ENCODE measurements around the gene TRIO.

TRIO gene

GRCh38 chr5:14156650-14157492 lies 13.7 kb downstream of the TRIO start:
- Histone ChIP-seq H3K9ac (ENCODE audit: low read depth, low read length) (no peak overlapping the region), H4K20me1 (ENCODE audit: insufficient read depth, low read length) (peaks cover 2% of the 10 kb centered on the region; the same call in 1 of the 2 replicates), H2AFZ (ENCODE audit: low read depth, low read length) (no peak overlapping the region), H3K27ac (ENCODE audit: low read length) (no peak overlapping the region), H3K4me2 (ENCODE audit: insufficient read depth, low read length) (no peak overlapping the region), H3K4me1 (ENCODE audit: insufficient read depth, low read length) (no peaks in the 10 kb centered on the region), H3K4me3 (ENCODE audit: low read depth in 1 of 2, low read length in 2 of 2) (no peak overlapping the region), H3K9me3 (ENCODE audit: insufficient read depth, low read length, severe bottlenecking) (no peaks in the 10 kb centered on the region), H3K79me2 (ENCODE audit: insufficient read depth, low read length) (no peaks in the 10 kb centered on the region), H3K27me3 (ENCODE audit: insufficient read depth, low read length, poor library complexity) (no peaks in the 10 kb centered on the region), H3K36me3 (ENCODE audit: insufficient read depth, low read length) (no peaks in the 10 kb centered on the region)
- DNase-seq (no peak), ATAC-seq (ENCODE audit: insufficient read depth, low read depth) (no peak)
- TF ChIP-seq EZH2 (IDR thresholded peaks at IDR 0.05; ENCODE audit: borderline replicate concordance, low read depth, low read length, severe bottlenecking) = no peak
- no peak for TF ChIP-seq CTCF (IDR thresholded peaks at IDR 0.05; ENCODE audit: borderline replicate concordance, extremely low read depth, low read length, poor library complexity, severe bottlenecking)

GRCh38 chr5:14157493-14157782 lies 14.3 kb downstream of the TRIO start:
- Histone ChIP-seq H3K9me3 (ENCODE audit: insufficient read depth, low read length, severe bottlenecking) (no peaks in the 10 kb centered on the region), H3K79me2 (ENCODE audit: insufficient read depth, low read length) (no peaks in the 10 kb centered on the region), H3K4me2 (ENCODE audit: insufficient read depth, low read length) (no peak overlapping the region), H2AFZ (ENCODE audit: low read depth, low read length) (no peak overlapping the region), H4K20me1 (ENCODE audit: insufficient read depth, low read length) (peaks cover 2% of the 10 kb centered on the region; the same call in 1 of the 2 replicates), H3K9ac (ENCODE audit: low read depth, low read length) (no peak overlapping the region), H3K4me1 (ENCODE audit: insufficient read depth, low read length) (no peaks in the 10 kb centered on the region), H3K27ac (ENCODE audit: low read length) (no peak overlapping the region), H3K27me3 (ENCODE audit: insufficient read depth, low read length, poor library complexity) (no peaks in the 10 kb centered on the region), H3K36me3 (ENCODE audit: insufficient read depth, low read length) (no peaks in the 10 kb centered on the region), H3K4me3 (ENCODE audit: low read depth in 1 of 2, low read length in 2 of 2) (no peak overlapping the region)
- TF ChIP-seq CTCF (IDR thresholded peaks at IDR 0.05; ENCODE audit: borderline replicate concordance, extremely low read depth, low read length, poor library complexity, severe bottlenecking) (no peak), EZH2 (IDR thresholded peaks at IDR 0.05; ENCODE audit: borderline replicate concordance, low read depth, low read length, severe bottlenecking) (no peak)
- DNase-seq = no peak
- ATAC-seq (ENCODE audit: insufficient read depth, low read depth) = no peak

GRCh38 chr5:14158890-14159666 lies 15.9 kb downstream of the TRIO start:
- no peak overlapping the region for H3K4me2 ChIP-seq (ENCODE audit: insufficient read depth, low read length)
- no peak for DNase-seq
- no peak for TF ChIP-seq CTCF (IDR thresholded peaks at IDR 0.05; ENCODE audit: borderline replicate concordance, extremely low read depth, low read length, poor library complexity, severe bottlenecking)
- TF ChIP-seq EZH2 (IDR thresholded peaks at IDR 0.05; ENCODE audit: borderline replicate concordance, low read depth, low read length, severe bottlenecking) = no peak
- H4K20me1 ChIP-seq (ENCODE audit: insufficient read depth, low read length) = peaks cover 2% of the 10 kb centered on the region; the same call in 1 of the 2 replicates
- no peak overlapping the region for H3K4me3 ChIP-seq (ENCODE audit: low read depth in 1 of 2, low read length in 2 of 2)
- ATAC-seq (ENCODE audit: insufficient read depth, low read depth) = no peak
- H3K9ac ChIP-seq (ENCODE audit: low read depth, low read length) = no peak overlapping the region
- H3K27me3 ChIP-seq (ENCODE audit: insufficient read depth, low read length, poor library complexity) = no peaks in the 10 kb centered on the region
- no peak overlapping the region for H2AFZ ChIP-seq (ENCODE audit: low read depth, low read length)
- H3K27ac ChIP-seq (ENCODE audit: low read length) = no peak overlapping the region
- no peaks in the 10 kb centered on the region for H3K36me3 ChIP-seq (ENCODE audit: insufficient read depth, low read length)
- no peaks in the 10 kb centered on the region for H3K9me3 ChIP-seq (ENCODE audit: insufficient read depth, low read length, severe bottlenecking)
- no peaks in the 10 kb centered on the region for H3K4me1 ChIP-seq (ENCODE audit: insufficient read depth, low read length)
- no peaks in the 10 kb centered on the region for H3K79me2 ChIP-seq (ENCODE audit: insufficient read depth, low read length)
